Breast epithelium (tissue), 3 donors: ENCODE measurements around the gene NFKB1.

Source experiments
- CTCF ChIP-seq, 3 donors: fragments of 450-650 bp; IDR thresholded peaks; one replicate each; pipeline ENCODE4 v1.5.1; 2016 to 2017; ENCODE audit warnings: antibody characterized with exemption in 3 of 3, mild to moderate bottlenecking in 3 of 3, moderate library complexity in 3 of 3
- POLR2A ChIP-seq: fragments of 450-650 bp; IDR thresholded peaks from one replicate; pipeline ENCODE4 v1.6.1; 2016; ENCODE audit warnings: antibody characterized with exemption, mild to moderate bottlenecking, moderate library complexity
- POLR2AphosphoS5 ChIP-seq, 3 donors: sonication (generic); formaldehyde crosslinking; IDR thresholded peaks; one replicate each; pipeline ENCODE4 v1.6.1; 2017; ENCODE audit warnings: antibody characterized with exemption in 3 of 3

- TF ChIP-seq CTCF (IDR thresholded peaks at IDR 0.05) (no peak), POLR2A (no peak), POLR2AphosphoS5 (IDR thresholded peaks at IDR 0.05) (no peak)
These were observed 28.6 kb upstream of the NFKB1 start for GRCh38 chr4:102472441-102473013.
